ENCODE measurements around the gene ATP7A. TPM values are rescaled to one million over a fixed set of nuclear protein-coding genes. Genes with fewer than 3 reads are reported as not detected.
"Not testable (repeated sequence)": the region's sequence is repeated elsewhere in the genome, so short reads cannot be mapped to it uniquely, and the experiment has no call there.

Gene ATP7A
- total RNA-seq, 1 experiment from 2014 or later = 9.4 TPM

GRCh38 chrX:77938083-77938680 lies 27.7 kb downstream of the ATP7A start:
- no peak for DNase-seq (ENCODE audit: extremely low read depth, low read depth)

GRCh38 chrX:77945031-77945430 lies 34.5 kb downstream of the ATP7A start:
- DNase-seq (ENCODE audit: extremely low read depth, low read depth) = not testable (repeated sequence)

DNA sequence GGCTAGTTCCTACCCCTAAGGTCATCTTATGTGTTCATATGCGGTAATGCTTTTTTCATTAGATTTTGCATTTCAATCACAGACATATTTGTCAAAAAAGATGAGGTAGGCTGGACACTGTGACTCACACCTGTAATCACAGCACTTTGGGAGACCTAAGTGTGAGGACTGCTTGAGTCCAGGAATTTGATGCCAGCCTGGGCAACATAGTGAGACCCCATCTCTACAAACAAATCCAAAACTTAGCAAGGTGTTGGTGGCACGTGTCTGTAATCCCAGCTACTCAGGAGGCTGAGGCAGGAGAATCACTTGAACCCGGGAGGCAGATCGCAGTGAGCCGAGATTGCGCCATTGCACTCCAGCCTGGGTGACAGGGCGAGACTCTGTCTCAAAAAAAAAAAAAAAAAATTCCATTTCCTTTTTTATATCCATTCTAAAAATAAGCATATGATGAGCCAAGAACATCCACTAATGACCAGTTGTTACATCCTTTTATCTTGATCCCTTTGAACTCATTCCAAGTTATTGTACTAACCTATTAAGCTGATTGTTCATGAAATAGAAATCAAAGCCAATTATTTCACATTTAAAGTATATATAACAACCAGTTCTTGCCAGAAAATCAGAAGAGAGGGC lies 35.5 kb downstream of the ATP7A start:
- DNase-seq (ENCODE audit: extremely low read depth, low read depth) = no peak

DNA sequence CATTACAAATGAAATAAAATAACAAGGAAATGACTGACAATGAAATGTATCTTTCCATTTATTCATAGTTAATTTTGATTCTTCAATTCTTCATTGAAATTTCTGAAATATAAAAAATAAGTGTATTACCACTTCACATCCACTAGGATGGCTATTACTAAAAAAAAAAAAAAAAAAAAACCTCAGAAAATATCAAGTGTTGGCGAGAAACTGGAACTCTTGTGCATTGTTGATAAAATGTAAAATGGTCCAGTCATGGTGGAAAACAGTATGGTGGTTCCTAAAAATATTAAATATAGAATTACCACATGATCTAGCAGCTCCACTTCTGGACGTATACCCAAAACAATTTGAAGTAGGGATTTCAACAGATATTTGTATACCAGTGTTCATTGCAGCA lies 36.1 kb downstream of the ATP7A start:
- no peak for DNase-seq (ENCODE audit: extremely low read depth, low read depth)

DNA sequence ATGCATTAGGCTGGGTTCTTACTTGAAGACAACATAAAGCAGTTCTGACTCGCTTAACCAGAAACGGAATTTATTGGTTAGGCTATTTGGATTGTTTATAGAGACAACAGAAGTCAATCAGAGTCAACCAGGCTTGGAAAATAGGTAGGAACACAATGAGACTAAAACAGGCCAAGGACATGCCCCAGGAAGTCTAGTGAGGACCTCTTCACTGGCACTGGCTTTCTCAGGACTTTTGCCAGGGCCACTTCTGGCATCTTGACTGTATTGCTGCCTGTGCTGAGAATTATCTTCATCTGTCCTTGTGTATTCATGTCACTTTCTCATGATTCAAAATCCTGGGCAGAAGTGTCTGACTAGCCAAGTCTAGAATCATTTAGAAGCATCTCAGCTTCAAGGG lies 39.3 kb downstream of the ATP7A start:
- DNase-seq (ENCODE audit: extremely low read depth, low read depth) = no peak

DNA sequence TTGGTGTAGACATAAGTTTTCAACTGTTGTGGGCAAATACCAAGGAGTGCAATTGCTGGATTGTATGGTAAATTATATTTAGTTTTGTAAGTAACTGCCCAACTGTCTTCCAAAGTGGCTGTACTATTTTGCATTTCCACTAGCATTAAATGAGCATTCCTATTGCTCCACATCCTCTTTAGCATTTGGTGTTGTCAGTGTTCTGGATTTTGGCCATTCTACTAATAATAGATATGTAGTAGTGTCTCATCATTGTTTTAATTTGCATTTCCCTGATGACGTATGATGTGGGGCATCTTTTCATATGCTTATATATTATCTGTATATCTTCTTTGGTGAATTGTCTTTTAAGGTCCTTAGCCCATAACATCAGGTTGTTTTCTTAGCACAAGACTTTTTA lies 41.7 kb downstream of the ATP7A start:
- no peak for DNase-seq (ENCODE audit: extremely low read depth, low read depth)

GRCh38 chrX:77953302-77953701 lies 42.8 kb downstream of the ATP7A start:
- DNase-seq (ENCODE audit: extremely low read depth, low read depth) = no peak

DNA sequence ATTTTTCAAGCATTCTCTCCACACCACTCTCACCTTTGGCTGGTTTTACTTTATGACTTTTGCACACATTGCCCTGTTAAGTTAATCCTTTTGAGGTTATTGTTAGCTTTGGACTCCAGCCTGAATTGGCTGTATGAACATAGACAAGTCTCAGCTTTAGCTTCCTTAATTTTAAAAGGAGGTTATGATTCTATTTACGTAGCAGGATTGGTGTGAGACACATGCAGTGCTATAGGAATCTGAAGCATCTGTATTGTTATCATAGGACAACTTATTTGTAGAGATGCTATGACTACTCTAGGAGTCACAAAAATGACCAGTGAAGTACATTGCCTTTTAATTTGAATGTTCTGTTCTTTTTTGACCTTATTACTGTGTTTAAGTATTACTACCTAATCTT lies 43.2 kb downstream of the ATP7A start:
- no peak for DNase-seq (ENCODE audit: extremely low read depth, low read depth)

DNA sequence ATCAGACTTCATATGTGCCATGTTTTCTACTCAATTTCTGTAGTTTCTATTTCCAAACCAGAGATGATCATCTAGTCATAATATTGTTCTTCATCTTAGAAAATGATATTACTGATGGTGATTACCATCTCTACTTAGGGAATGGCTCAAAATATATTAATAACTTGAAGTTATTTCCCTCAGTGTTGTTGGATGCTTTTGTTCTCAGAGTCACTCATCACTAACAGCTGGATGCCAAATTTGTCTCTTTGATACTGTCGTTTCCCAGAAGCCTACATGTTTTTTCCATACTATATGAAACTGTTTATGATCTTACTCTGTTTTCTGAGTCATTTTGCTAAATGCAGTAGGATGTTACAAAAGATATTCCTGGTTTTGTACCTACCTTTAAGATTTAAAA lies 50.1 kb downstream of the ATP7A start:
- no peak for DNase-seq (ENCODE audit: extremely low read depth, low read depth)

- DNase-seq (ENCODE audit: extremely low read depth, low read depth) = no peak
These were observed 50.6 kb downstream of the ATP7A start for GRCh38 chrX:77961063-77961462.

DNA sequence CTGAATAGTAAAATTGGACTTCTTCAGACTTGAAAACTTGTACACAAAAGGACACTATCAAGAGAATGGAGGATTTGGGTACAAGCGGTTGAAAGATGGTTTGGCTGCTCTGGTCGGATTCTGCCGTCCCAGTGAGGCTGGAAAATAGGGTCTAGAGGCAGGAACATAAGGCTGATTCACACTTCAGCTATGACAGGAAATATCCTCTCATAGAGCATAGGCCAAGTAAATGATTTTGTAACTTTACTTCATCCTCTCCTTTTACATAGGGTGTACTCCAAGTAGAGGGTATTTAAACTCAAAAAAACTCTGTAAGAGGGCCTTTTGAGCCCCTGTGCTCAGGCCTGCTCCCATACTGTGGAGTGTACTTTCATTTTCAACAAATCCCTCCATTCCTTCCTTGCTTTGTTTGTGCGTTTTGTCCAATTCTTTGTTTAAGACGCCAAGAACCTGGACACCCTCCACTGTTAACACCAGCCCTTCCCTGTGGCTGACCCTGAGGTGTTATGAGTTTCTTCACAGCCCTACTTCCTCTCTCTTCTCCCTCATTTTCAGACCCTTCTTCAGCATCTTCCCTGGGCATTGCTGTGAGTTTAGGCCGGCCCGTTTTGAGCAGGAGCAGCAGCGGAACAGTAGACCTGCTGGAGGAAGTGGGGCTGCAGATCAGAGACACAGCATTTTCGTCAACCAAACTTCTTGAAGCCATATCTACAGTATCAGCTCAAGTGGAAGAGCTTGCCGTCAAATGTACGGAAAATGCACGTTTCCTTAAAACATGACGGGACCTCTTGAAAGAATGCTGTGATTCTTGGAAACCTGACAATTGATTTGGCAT lies 51.8 kb downstream of the ATP7A start:
- DNase-seq (ENCODE audit: extremely low read depth, low read depth) = no peak

DNA sequence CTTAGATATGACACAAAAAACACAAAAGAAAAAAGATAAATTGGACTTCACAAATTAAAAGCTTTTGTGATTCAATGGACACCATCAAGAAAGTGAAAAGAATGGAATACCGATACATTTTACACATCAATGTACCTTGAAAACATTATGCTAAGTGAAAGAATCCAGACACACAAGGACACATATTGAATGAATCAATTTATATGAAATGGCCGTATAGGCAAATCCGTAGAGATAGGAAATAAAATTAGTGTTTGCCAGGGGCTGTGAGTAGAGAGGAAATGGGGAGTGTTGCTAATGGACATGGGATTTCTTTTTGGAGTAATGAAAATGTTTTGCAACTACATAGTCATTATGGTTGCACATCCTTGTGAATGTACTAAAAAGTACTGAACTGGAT lies 55.9 kb downstream of the ATP7A start:
- DNase-seq (ENCODE audit: extremely low read depth, low read depth) = no peak

GRCh38 chrX:77967631-77968030 lies 57.1 kb downstream of the ATP7A start:
- DNase-seq (ENCODE audit: extremely low read depth, low read depth) = no peak

DNA sequence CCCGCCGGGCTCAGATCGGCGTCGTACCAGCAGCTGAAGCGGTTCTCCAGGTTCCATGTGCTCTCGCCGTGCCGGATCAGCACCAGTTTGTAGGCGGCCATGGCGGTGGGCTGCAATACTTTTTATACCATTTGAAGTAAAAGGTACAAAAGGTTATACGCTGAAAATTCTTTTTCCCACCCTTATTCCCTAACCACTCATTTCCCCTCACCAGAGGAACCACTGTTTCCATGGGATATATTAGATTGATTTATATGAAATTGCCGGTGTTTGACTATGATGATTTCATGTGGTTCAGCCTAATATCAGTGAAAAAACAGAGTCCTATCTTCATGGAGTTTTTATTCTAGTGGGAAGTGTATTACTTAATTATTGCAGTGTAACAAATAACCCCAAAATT lies 59.0 kb downstream of the ATP7A start, which contains the start of gene PGAM4:
TSS of gene PGAM4 (minus strand) at position 101 of the 400 bp plus-strand sequence. CDS start at position 101, 0 bp downstream.
- no peak for DNase-seq (ENCODE audit: extremely low read depth, low read depth)

DNA sequence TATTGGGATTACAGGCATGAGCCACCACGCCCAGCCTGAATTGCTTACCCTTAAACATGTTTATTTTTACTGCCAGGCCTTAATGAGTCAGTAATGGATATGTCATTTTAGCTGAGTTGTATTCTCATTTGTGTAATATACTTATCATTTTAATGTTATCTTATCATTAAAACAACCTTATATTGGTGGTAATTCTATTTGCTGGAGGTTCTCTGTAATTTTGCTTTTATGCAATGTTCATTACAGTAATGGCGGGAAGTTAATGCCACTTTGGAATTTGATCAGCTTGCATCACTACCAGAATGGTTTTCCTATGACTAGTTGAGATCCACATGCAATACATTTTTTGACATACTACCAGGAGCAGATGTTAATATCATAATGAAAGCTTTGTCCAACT lies 65.3 kb downstream of the ATP7A start:
- no peak for DNase-seq (ENCODE audit: extremely low read depth, low read depth)

DNA sequence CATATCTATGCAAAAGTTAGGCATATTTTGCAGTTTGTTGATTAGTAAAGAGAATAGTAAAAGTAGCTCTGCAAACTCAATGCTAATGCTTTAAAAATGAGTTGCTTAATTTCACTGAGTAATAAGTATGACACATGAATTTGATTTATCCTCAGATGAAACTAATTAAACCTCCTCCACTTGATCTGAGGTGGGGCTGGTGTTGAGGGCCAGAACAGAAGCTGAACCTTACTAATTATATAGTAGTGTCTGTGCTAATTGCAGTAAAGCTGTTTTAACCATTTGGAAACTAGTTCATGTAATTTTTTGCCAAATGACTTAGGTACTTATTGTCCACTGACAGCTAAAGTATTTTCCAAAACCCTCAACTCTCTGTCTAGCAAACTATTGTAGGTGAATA lies 66.6 kb downstream of the ATP7A start:
- no peak for DNase-seq (ENCODE audit: extremely low read depth, low read depth)

GRCh38 chrX:77977518-77977917 lies 67.0 kb downstream of the ATP7A start:
- DNase-seq (ENCODE audit: extremely low read depth, low read depth) = no peak

- no peak for DNase-seq (ENCODE audit: extremely low read depth, low read depth)
These were observed 69.4 kb downstream of the ATP7A start for GRCh38 chrX:77979870-77980269.

DNA sequence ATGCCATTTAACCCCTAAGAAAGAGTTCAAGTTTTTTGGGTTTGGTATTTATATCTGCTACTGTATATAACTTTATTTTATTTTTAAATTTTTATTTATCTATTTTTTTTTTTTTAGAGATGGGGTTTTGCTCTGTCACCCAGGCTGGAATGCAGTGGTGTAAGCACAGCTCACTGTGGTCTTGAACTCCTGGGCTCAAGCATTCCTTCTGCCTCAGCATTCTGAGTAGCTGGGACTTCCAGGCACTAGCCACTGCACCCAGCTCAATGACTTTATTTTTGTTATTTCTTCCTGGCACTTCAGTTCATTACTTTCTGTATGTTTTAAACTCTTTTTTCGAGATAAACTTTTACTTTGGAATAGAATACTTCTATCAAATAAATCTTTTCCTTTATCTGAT lies 101.4 kb downstream of the ATP7A start:
- DNase-seq (ENCODE audit: extremely low read depth, low read depth) = no peak

DNA sequence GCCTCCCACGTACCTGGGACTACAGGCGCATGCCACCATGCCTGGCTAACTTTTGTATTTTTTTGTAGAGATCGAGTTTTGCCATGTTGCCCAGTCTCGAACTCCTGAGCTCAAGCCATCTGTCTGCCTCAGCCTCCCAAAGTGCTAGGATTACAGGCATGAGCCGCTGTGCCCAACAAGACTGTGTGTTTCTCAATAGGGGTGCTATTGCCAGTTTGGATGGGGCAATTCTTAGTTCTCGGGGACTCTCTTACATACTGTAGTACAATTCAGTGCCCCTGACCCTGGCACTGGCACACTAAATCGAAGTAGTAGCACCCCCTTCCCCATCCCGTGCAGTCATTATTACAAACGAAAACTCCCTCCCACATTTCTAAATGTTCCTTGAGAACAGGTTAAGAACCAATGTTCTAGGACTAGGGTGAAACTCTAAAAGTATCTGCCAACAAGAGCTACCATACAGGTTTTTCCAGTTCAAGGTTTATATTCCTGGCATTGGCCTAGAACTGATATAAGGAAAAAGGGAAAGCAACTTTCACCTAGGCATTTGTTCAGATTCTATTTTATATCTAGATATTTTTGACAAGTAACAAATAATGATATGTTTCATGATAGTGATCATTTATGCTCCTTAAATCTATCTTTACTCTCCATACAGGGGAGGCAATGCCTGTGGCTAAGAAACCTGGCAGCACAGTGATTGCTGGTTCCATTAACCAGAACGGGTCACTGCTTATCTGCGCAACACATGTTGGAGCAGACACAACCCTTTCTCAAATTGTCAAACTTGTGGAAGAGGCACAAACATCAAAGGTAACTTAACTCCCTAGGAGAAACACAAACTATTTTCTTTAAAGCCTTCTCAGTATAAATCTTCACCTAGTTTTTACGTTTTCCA lies 109.3 kb downstream of the ATP7A start:
- no peak for DNase-seq (ENCODE audit: extremely low read depth, low read depth)

All from NCI-H460 (cell line).